Upper lobe of left lung (tissue), 6 donors: ENCODE results near the gene SERGEF. TPM values are rescaled to one million over a fixed set of nuclear protein-coding genes. Genes with fewer than 3 reads are reported as not detected.

ENCODE experiments used
- ATAC-seq, 2 donors: fragments of 200-7000 bp; cut with Tn5 transposase; one replicate each; pipeline ENCODE4 v1.9.1; 2022; ENCODE audit warnings: mild to moderate bottlenecking in 2 of 2, moderate library complexity in 2 of 2; ENCODE audit not compliant: low FRiP score in 2 of 2
- DNase-seq, 2 donors: peaks; one replicate each; pipeline ENCODE4 v3.0.0-alpha.2; 2019 to 2020
- H3K27ac ChIP-seq, 4 donors: fragments of 200-600 bp; sonication (generic); one replicate each; pipeline ENCODE4 v1.5.1; 2016 to 2019
- H3K27me3 ChIP-seq, 4 donors: fragments of 200-600 bp; sonication (generic); one replicate each; pipeline ENCODE4 v1.5.1; 2017 to 2019
- H3K36me3 ChIP-seq, 4 donors: fragments of 200-600 bp; sonication (generic); one replicate each; pipeline ENCODE4 v1.5.1; 2016 to 2019
- H3K4me1 ChIP-seq, 4 donors: fragments of 200-600 bp; sonication (generic); one replicate each; pipeline ENCODE4 v1.5.1; 2018 to 2019
- H3K4me3 ChIP-seq, 4 donors: fragments of 200-600 bp; sonication (generic); one replicate each; pipeline ENCODE4 v1.5.1; 2017 to 2019; ENCODE audit warnings: mild to moderate bottlenecking in 2 of 4, moderate library complexity in 1 of 4
- H3K9me3 ChIP-seq, 4 donors: fragments of 200-600 bp; sonication (generic); one replicate each; pipeline ENCODE4 v1.5.1; 2018 to 2019
- EP300 ChIP-seq, 4 donors: sonication (generic); formaldehyde crosslinking; IDR thresholded peaks; one replicate each; pipeline ENCODE4 v1.5.1; 2017; ENCODE audit warnings: antibody characterized with exemption in 4 of 4, control low read depth in 2 of 4
- POLR2A ChIP-seq, 4 donors: fragments of 450-650 bp; IDR thresholded peaks; one replicate each; pipeline ENCODE4 v1.5.1; 2016 to 2017; ENCODE audit warnings: antibody characterized with exemption in 4 of 4, mild to moderate bottlenecking in 2 of 4
- POLR2AphosphoS5 ChIP-seq, 2 donors: sonication (generic); formaldehyde crosslinking; IDR thresholded peaks; one replicate each; pipeline ENCODE4 v1.5.1; 2017; ENCODE audit warnings: antibody characterized with exemption in 2 of 2
- WGBS, 2 donors: methylation state at CpG; one replicate each; pipeline ENCODE4 v1.1.5; 2017 to 2018; 5-methylcytosine and 5-hydroxymethylcytosine counted together
- total RNA-seq, 6 donors: library from RNA; depleted of rRNA in 4 of 6; stranded (reverse); fragments of >200 nt in 4 of 6; gene quantifications; one replicate each; pipeline versions ENCODE4 v1.1.0 to v1.2.1, GENCODE V29; 2016 to 2021
- TF ChIP-seq, protein P1 (sequence below), 6 experiments: fragments of 450-650 bp in 4 of 6; fragments of 200-600 bp in 2 of 6; sonication (generic) in 2 of 6; IDR thresholded peaks; one replicate each; pipeline ENCODE4 v1.5.1; 2016 to 2019; ENCODE audit warnings: antibody characterized with exemption in 6 of 6
- donor health status: DM: no; HTN: no; CAD: no; lungs with moderate emphysema.
- donor health status: DM: no; HTN: yes; CAD: no; lungs with severe emphysema.

Gene SERGEF
- total RNA-seq, 6 donors from 2014 or later = 21.7 to 40.5 (median 34.8) TPM

DNA sequence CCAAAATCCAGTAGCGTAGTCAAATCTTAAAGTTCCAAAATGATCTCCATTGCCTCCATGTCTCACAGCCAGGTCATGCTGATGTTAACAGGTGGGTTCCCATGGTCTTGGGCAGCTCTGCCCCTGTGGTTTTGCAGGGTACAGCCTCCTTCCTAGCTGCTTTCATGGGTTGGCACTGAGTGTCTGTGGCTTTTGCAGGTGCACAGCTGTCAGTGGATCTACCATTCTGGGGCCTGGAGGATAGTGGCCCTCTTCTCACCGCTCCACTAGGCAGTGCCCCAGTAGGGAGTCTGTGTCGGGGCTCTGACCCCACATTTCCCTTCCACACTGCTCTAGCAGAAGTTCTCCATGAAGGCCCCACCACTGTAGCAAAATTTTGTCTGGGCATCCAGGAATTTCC, 145.5 kb downstream of the SERGEF start:
- Histone ChIP-seq H3K4me1 (no peaks in the 10 kb centered on the region), H3K4me3 (no peak overlapping the region), H3K9me3 (no peaks in the 10 kb centered on the region), H3K27ac (no peak overlapping the region), H3K36me3 (no peaks in the 10 kb centered on the region), H3K27me3 (no peaks in the 10 kb centered on the region)
- no peak for DNase-seq
- ATAC-seq = no peak
- WGBS, 2 donors = 81 to 100% methylated on average over 2 to 3 of the region's 3 CpGs
- TF ChIP-seq POLR2AphosphoS5 (IDR thresholded peaks at IDR 0.05) = no peak
- TF ChIP-seq EP300 (IDR thresholded peaks at IDR 0.05) = no peak
- TF ChIP-seq, protein P1, sequence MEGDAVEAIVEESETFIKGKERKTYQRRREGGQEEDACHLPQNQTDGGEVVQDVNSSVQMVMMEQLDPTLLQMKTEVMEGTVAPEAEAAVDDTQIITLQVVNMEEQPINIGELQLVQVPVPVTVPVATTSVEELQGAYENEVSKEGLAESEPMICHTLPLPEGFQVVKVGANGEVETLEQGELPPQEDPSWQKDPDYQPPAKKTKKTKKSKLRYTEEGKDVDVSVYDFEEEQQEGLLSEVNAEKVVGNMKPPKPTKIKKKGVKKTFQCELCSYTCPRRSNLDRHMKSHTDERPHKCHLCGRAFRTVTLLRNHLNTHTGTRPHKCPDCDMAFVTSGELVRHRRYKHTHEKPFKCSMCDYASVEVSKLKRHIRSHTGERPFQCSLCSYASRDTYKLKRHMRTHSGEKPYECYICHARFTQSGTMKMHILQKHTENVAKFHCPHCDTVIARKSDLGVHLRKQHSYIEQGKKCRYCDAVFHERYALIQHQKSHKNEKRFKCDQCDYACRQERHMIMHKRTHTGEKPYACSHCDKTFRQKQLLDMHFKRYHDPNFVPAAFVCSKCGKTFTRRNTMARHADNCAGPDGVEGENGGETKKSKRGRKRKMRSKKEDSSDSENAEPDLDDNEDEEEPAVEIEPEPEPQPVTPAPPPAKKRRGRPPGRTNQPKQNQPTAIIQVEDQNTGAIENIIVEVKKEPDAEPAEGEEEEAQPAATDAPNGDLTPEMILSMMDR (IDR thresholded peaks at IDR 0.05) = no peak
- no peak for TF ChIP-seq POLR2A (IDR thresholded peaks at IDR 0.05)

DNA sequence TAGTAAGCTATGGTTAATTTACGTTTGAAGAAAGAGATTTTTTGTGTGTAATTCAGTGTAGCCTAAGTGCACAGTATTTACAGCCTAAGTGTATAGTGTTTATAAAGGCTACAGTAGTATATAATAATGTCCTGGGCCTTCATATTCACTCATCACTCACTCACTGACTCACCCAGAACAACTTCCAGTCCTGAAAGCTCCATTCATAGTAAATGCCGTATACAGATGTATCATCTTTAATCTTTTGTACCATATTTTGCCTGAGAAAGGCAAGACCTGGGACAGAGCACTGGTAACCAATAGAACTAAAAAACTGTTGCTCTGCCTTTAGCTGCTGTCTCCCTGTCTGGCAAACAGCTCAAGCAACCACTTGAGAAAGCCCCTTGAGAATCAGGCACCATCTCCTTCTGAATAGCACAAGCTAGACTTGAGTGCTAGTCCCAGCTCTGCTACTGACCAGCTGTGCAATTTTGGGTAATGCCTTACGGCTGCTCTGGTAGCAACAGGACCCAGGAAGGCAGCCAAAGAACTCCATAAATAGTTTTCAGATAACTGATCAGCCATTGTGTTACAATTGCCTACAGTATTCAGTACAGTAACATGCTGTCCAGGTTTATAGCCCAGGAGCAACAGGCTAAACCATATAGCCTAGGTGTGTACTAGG, 146.9 kb downstream of the SERGEF start:
- WGBS, 2 donors = 81 to 92% methylated on average over 3 of the region's 3 CpGs
- no peak for DNase-seq

DNA sequence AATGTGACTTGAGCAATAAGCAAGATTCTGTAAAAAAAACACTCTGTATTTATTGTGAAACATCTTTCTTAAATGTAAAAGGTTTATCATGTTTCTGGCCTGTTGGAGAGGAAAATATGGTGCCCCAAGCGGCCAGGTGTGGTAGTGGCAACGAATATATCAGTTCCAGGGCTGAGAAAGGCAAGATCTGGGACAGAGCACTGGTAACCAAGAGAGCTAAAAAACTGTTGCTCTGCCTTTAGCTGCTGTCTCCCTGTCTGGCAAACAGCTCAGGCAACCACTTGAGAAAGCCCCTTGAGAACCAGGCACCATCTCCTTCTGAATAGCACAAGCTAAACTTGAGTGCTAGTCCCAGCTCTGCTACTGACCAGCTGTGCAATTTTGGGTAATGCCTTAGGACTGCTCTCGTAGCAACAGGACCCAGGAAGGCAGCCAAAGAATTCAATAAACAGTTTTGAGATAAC, 148.3 kb downstream of the SERGEF start:
- Histone ChIP-seq H3K36me3 (no peaks in the 10 kb centered on the region), H3K9me3 (no peaks in the 10 kb centered on the region), H3K27ac (no peak overlapping the region), H3K4me3 (no peak overlapping the region), H3K27me3 (no peaks in the 10 kb centered on the region), H3K4me1 (no peaks in the 10 kb centered on the region)
- TF ChIP-seq, protein P1 (IDR thresholded peaks at IDR 0.05) = peak in 4 of 6 experiments; percentile 17 to 34 (median 28)
- no peak for TF ChIP-seq POLR2A (IDR thresholded peaks at IDR 0.05)
- ATAC-seq (peak in 1 of 2 donors; percentile 35), DNase-seq (no peak)
- WGBS, 2 donors = 34 to 47% methylated on average over 3 of the region's 3 CpGs

More for the DNA sequence above, 146.9 kb downstream of the SERGEF start:
- no peak overlapping the region for H3K4me3 ChIP-seq
- H3K4me1 ChIP-seq = no peaks in the 10 kb centered on the region
- H3K9me3 ChIP-seq = no peaks in the 10 kb centered on the region
- ATAC-seq = no peak
- H3K36me3 ChIP-seq = no peaks in the 10 kb centered on the region
- H3K27me3 ChIP-seq = no peaks in the 10 kb centered on the region
- TF ChIP-seq EP300 (IDR thresholded peaks at IDR 0.05) = no peak
- TF ChIP-seq, protein P1 (IDR thresholded peaks at IDR 0.05) = no peak
- no peak for TF ChIP-seq POLR2AphosphoS5 (IDR thresholded peaks at IDR 0.05)
- no peak for TF ChIP-seq POLR2A (IDR thresholded peaks at IDR 0.05)
- no peak overlapping the region for H3K27ac ChIP-seq

DNA sequence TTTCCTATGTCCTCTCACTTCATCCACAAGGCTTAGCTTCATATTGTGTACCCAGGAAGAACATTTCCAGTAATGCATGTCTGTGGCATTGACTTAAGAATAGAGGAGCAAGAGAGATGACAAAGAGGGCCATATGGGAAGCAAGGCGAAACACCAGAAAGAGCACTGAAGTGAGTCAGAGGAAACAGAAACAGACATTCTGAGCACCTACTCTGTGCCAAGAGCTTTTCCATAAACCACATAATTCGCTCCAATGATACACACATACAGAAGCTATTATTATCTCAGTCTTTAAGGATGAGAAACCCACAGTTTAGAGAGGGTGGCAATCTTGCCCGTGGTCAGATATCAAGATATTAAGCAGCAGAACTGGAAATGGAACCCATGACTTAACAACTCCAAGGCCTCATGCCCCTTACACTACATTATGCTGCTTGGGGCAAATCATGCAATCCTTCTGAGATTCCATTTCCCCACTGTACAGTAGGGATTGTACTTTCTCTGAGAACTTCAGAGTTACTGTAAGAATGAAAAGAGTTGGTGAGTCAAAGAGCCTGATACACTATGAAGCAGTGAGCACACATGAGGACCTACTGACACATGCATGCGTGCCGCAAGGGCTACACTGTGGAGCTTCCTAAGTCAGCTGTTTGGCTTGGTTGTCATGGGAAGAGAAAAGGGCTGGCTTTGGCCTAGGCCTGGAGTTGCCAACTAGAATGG, 151.7 kb downstream of the SERGEF start:
- Histone ChIP-seq H3K9me3 (no peaks in the 10 kb centered on the region), H3K36me3 (no peaks in the 10 kb centered on the region), H3K27ac (no peak overlapping the region), H3K27me3 (no peaks in the 10 kb centered on the region), H3K4me3 (no peak overlapping the region), H3K4me1 (no peaks in the 10 kb centered on the region)
- DNase-seq (no peak), ATAC-seq (no peak)
- WGBS, 2 donors = 94 to 96% methylated on average over 5 of the region's 5 CpGs
- TF ChIP-seq EP300 (IDR thresholded peaks at IDR 0.05) (no peak), POLR2AphosphoS5 (IDR thresholded peaks at IDR 0.05) (no peak), POLR2A (IDR thresholded peaks at IDR 0.05) (no peak)
- TF ChIP-seq, protein P1 (IDR thresholded peaks at IDR 0.05) = no peak
